ENCODE data around the gene PHYKPL.

PHYKPL gene

GRCh38 chr5:178180141-178180863, 52.3 kb downstream of the PHYKPL start:
- no peak for DNase-seq

- no peak for DNase-seq
Measured at GRCh38 chr5:178177569-178177968, 55.0 kb downstream of the PHYKPL start.

DNA sequence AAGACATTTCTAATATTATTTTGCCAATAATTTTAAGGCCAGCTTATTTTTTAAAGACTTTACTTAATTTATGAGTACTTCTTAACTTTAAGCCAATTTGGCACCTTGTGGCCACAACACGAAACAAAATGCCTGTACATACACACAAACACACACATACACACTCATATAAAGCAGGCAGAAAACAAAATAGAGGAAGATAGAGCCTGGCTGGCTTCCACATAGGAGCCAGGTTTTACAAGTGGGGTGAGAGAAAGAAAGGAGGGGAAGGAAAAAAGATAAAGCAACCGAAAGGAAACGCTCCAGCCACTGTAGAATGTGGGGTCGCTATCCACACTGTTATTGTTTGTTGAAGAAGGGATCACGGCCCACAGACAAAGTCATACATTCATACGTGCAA, 55.8 kb downstream of the PHYKPL start:
- no peak for DNase-seq

DNA sequence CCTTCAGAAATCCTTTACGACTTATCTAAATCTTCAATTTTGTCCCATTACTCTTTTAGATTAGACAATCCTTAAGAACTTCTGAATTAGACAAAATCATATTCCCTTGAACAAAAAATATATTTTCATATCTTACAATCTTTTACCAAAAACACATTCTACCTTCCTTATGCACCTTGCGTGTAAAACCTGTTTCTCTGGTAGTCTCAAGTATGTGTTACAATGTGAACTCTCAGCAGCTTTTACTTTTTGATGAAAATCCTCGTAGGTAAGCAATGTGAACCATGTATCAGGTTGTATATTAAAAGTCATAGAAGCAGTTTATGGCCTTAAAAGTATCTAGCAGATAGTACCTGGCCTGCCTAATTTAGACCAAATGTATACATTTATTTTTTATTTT, 58.1 kb downstream of the PHYKPL start:
- DNase-seq: no peak

- no peak for DNase-seq
Measured at GRCh38 chr5:178170455-178170854, 62.1 kb downstream of the PHYKPL start.

- no peak for DNase-seq
Measured at GRCh38 chr5:178165581-178165980, 67.0 kb downstream of the PHYKPL start.

DNA sequence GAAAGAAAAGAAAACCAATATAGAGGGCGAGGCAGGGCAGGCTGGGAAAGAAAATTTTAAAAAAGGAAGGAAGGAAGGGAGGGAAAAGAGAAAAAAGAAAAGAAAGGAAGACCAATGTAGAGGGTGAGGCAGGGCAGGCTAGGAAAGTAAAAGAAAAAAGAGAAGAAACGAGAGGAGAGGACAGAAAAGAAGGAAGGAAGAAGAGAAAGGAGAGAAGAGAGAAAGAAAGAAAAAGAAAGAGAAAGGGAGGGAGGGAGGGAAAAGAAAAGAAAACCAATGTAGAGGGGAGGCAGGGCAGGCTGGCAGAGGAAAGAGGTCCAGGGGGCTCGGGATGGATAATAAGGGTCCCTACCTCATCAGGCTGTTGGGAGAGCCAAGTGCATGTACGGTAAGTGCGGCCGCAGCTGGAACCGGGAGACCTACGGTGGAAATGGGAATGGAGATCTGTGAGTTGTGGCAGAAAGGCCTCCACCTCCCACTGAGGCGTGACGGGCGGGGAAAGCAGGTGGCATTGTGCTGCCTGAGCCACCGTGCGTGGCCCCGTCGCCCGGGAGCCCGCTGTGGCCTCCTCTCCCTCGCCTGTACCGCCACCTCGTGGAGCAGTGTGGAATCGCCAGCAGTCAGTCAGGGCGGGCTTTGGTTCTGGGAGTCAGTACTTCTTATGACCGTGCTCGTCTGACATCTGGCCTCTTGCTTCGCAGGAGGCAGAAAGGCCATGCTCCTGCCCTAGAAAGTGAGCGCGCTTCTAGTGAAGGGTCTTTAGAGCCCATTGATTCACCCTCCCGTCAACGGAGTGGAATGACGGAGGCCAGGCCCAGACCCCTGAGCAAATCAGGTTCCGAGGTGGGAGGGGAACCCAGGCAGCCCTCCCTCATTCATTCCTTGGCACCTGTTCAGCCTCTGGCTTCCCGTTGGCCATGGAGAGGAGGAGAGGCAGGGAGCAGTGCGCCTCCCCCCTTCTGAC, 68.5 kb downstream of the PHYKPL start:
- DNase-seq: peak; percentile 79

- no peak for DNase-seq
Measured at GRCh38 chr5:178162481-178162880, 70.1 kb downstream of the PHYKPL start.

GRCh38 chr5:178160176-178160575, 72.4 kb downstream of the PHYKPL start:
- DNase-seq: no peak
